ENCODE results near the gene SLC22A5. TPM values are rescaled to one million over a fixed set of nuclear protein-coding genes. Genes with fewer than 3 reads are reported as not detected.

The SLC22A5 gene
- total and polyA plus RNA-seq, 2 donors (not counting 3 experiments of a cell fraction or from before 2014, with no cell fraction given), result 3.6 to 9.3 TPM

- Histone ChIP-seq H3K4me3 (replicated peaks in 1 of 3; ENCODE audit: insufficient read depth in 1 of 3, low read depth in 1 of 3, low read length in 3 of 3) (peak overlapping the region; percentile 69 to 77 (median 76)), H3K27ac (ENCODE audit: insufficient read depth, low read depth, low read length) (peak overlapping the region; percentile 92), H3K36me3 (ENCODE audit: control insufficient read depth in 2 of 2, extremely low read depth in 1 of 2, insufficient read depth in 2 of 2, low read length in 2 of 2) (no peaks in the 10 kb centered on the region), H3K9me1 (replicated peaks; ENCODE audit: control insufficient read depth, extremely low read depth, insufficient read depth, low read length) (no peaks in the 10 kb centered on the region), H3K9me3 (replicated peaks; ENCODE audit: control insufficient read depth, insufficient read depth, low read length) (no peaks in the 10 kb centered on the region), H3K27me3 (ENCODE audit: control insufficient read depth in 2 of 2, insufficient read depth in 2 of 2, low read length in 2 of 2) (no peaks in the 10 kb centered on the region), H4K20me1 (replicated peaks; ENCODE audit: control insufficient read depth, extremely low read depth, insufficient read depth, low read length) (no peaks in the 10 kb centered on the region), H3K4me1 (ENCODE audit: control insufficient read depth, extremely low read depth, insufficient read depth, low read length) (peaks cover 46% of the 10 kb centered on the region), H3K79me2 (ENCODE audit: control insufficient read depth, insufficient read depth, low read length) (peaks cover 3% of the 10 kb centered on the region), H2AFZ (ENCODE audit: low read depth, low read length) (peak overlapping the region; percentile 87), H3K9ac (replicated peaks; ENCODE audit: extremely low read depth, insufficient read depth, low read length) (peak overlapping the region; percentile 92), H3K4me2 (ENCODE audit: insufficient read depth, low read length) (peak overlapping the region; percentile 93)
- CTCF ChIA-PET, result interaction anchor here (0.7 to 3.9 kb wide), 9 partner anchors 10 to 409 kb away, joined by 3 to 59 read pairs (median 5); partner anchors contain the start of genes IRF1 and SLC22A4
- POLR2A ChIA-PET, result interaction anchor here (1.6 kb wide), 1 partner anchor 80 kb away, joined by 6 read pairs; the partner anchor contains the start of gene IRF1
- TF ChIP-seq GATA2 (IDR thresholded peaks at IDR 0.05; ENCODE audit: insufficient read depth, insufficient read length, low read depth, low read length), result no peak
- TF ChIP-seq JUN (IDR thresholded peaks at IDR 0.05; ENCODE audit: borderline replicate concordance, insufficient read depth, insufficient read length, low read depth), result no peak
- TF ChIP-seq POLR2A (IDR thresholded peaks at IDR 0.05; ENCODE audit: low read depth, low read length), result peak; percentile 48
- no peak for TF ChIP-seq MYC (IDR thresholded peaks at IDR 0.05; ENCODE audit: low read depth, low read length)
- no peak for TF ChIP-seq FOS (IDR thresholded peaks at IDR 0.05; ENCODE audit: borderline replicate concordance, insufficient read depth, low read length)
- no peak for TF ChIP-seq EZH2 (IDR thresholded peaks at IDR 0.05; ENCODE audit: borderline replicate concordance, low read depth, low read length, severe bottlenecking)
- TF ChIP-seq CTCF (IDR thresholded peaks at IDR 0.05; ENCODE audit: extremely low read depth in 1 of 2, insufficient read depth in 1 of 2, low read depth in 1 of 2, low read length in 2 of 2), result peak; percentile 72 to 82
- TF ChIP-seq POLR2AphosphoS5 (IDR thresholded peaks at IDR 0.05; ENCODE audit: insufficient read depth, low read depth, low read length), result peak; percentile 58
- no peak for TF ChIP-seq MAX (IDR thresholded peaks at IDR 0.05; ENCODE audit: insufficient read depth, insufficient read length)
- dilution Hi-C loops (cut with MboI; ENCODE audit: extremely low pct_ligation_motif_present, low sequenced_read_pairs) (no loop called here), intact Hi-C loops (cut with micrococcal nuclease) (loop anchor here (1.0 kb wide), 4 partner anchors 22 to 455 kb away; no protein-coding TSS in a partner anchor)
- DNase-seq (ENCODE audit: low read depth, low spot score) (peak; percentile 79), FAIRE-seq (peak; percentile 48)
- no TSS peak for BruUV-seq (replicated peaks)
Measured at GRCh38 chr5:132410451-132411303, 41.2 kb downstream of the SLC22A5 start.
